GM20000 (cell line): ENCODE results near the gene TIAL1.
A peak's percentile ranks its signal among the peaks of the same experiment; 100 is the strongest.

Experiments used
- DNase-seq: peaks from one replicate; pipeline ENCODE4 v3.0.0; 2012; ENCODE audit warnings: low spot score
- CTCF ChIP-seq: IDR thresholded peaks from 2 replicates; pipeline ENCODE4 v1.5.1; 2012; ENCODE audit warnings: mild to moderate bottlenecking, control low read depth; ENCODE audit errors: extremely low read depth, missing control alignments

TIAL1 gene

GRCh38 chr10:119596537-119597404 is at the start of gene TIAL1:
Gene TIAL1, minus strand, starts transcription at chr10:119596964. Its CDS starts 499 bp downstream, at chr10:119596465.
- DNase-seq, result peak; percentile 90
- TF ChIP-seq CTCF, result no peak

- TF ChIP-seq CTCF, result no peak
- no peak for DNase-seq
These were observed 48.2 kb upstream of the TIAL1 start for GRCh38 chr10:119644994-119645393.

GRCh38 chr10:119644205-119644814 is 47.5 kb upstream of the TIAL1 start:
- no peak for TF ChIP-seq CTCF
- no peak for DNase-seq

- no peak for TF ChIP-seq CTCF
These were observed 46.8 kb upstream of the TIAL1 start for GRCh38 chr10:119643306-119644204.

GRCh38 chr10:119642556-119643111 is 45.9 kb upstream of the TIAL1 start:
- no peak for DNase-seq
- TF ChIP-seq CTCF, result no peak

More at GRCh38 chr10:119643306-119644204, 46.8 kb upstream of the TIAL1 start:
- DNase-seq, result no peak

- no peak for TF ChIP-seq CTCF
- no peak for DNase-seq
These were observed 44.2 kb upstream of the TIAL1 start for GRCh38 chr10:119640875-119641526.
